Upper lobe of left lung (tissue), 6 donors: ENCODE measurements around the gene ARRB1. TPM values are rescaled to one million over a fixed set of nuclear protein-coding genes. Genes with fewer than 3 reads are reported as not detected.
"Not testable (repeated sequence)": the region's sequence is repeated elsewhere in the genome, so short reads cannot be mapped to it uniquely, and the experiment has no call there.

Experiments used
- ATAC-seq, 2 donors: fragments of 200-7000 bp; cut with Tn5 transposase; one replicate each; pipeline ENCODE4 v1.9.1; 2022; ENCODE audit warnings: mild to moderate bottlenecking in 2 of 2, moderate library complexity in 2 of 2; ENCODE audit not compliant: low FRiP score in 2 of 2
- DNase-seq, 2 donors: peaks; one replicate each; pipeline ENCODE4 v3.0.0-alpha.2; 2019 to 2020
- H3K27ac ChIP-seq, 4 donors: fragments of 200-600 bp; sonication (generic); one replicate each; pipeline ENCODE4 v1.5.1; 2016 to 2019
- H3K27me3 ChIP-seq, 4 donors: fragments of 200-600 bp; sonication (generic); one replicate each; pipeline ENCODE4 v1.5.1; 2017 to 2019
- H3K36me3 ChIP-seq, 4 donors: fragments of 200-600 bp; sonication (generic); one replicate each; pipeline ENCODE4 v1.5.1; 2016 to 2019
- H3K4me1 ChIP-seq, 4 donors: fragments of 200-600 bp; sonication (generic); one replicate each; pipeline ENCODE4 v1.5.1; 2018 to 2019
- H3K4me3 ChIP-seq, 4 donors: fragments of 200-600 bp; sonication (generic); one replicate each; pipeline ENCODE4 v1.5.1; 2017 to 2019; ENCODE audit warnings: mild to moderate bottlenecking in 2 of 4, moderate library complexity in 1 of 4
- H3K9me3 ChIP-seq, 4 donors: fragments of 200-600 bp; sonication (generic); one replicate each; pipeline ENCODE4 v1.5.1; 2018 to 2019
- EP300 ChIP-seq, 4 donors: sonication (generic); formaldehyde crosslinking; IDR thresholded peaks; one replicate each; pipeline ENCODE4 v1.5.1; 2017; ENCODE audit warnings: antibody characterized with exemption in 4 of 4, control low read depth in 2 of 4
- POLR2A ChIP-seq, 4 donors: fragments of 450-650 bp; IDR thresholded peaks; one replicate each; pipeline ENCODE4 v1.5.1; 2016 to 2017; ENCODE audit warnings: antibody characterized with exemption in 4 of 4, mild to moderate bottlenecking in 2 of 4
- POLR2AphosphoS5 ChIP-seq, 2 donors: sonication (generic); formaldehyde crosslinking; IDR thresholded peaks; one replicate each; pipeline ENCODE4 v1.5.1; 2017; ENCODE audit warnings: antibody characterized with exemption in 2 of 2
- WGBS, 2 donors: methylation state at CpG; one replicate each; pipeline ENCODE4 v1.1.5; 2017 to 2018; 5-methylcytosine and 5-hydroxymethylcytosine counted together
- total RNA-seq, 6 donors: library from RNA; depleted of rRNA in 4 of 6; stranded (reverse); fragments of >200 nt in 4 of 6; gene quantifications; one replicate each; pipeline versions ENCODE4 v1.1.0 to v1.2.1, GENCODE V29; 2016 to 2021
- TF ChIP-seq, protein P1 (sequence below), 6 experiments: fragments of 450-650 bp in 4 of 6; fragments of 200-600 bp in 2 of 6; sonication (generic) in 2 of 6; IDR thresholded peaks; one replicate each; pipeline ENCODE4 v1.5.1; 2016 to 2019; ENCODE audit warnings: antibody characterized with exemption in 6 of 6
- donor health status: DM: no; HTN: no; CAD: no; lungs with moderate emphysema.
- donor health status: DM: no; HTN: yes; CAD: no; lungs with severe emphysema.

ARRB1 gene
- total RNA-seq, 6 donors from 2014 or later: 119 to 235 (median 170) TPM

DNA sequence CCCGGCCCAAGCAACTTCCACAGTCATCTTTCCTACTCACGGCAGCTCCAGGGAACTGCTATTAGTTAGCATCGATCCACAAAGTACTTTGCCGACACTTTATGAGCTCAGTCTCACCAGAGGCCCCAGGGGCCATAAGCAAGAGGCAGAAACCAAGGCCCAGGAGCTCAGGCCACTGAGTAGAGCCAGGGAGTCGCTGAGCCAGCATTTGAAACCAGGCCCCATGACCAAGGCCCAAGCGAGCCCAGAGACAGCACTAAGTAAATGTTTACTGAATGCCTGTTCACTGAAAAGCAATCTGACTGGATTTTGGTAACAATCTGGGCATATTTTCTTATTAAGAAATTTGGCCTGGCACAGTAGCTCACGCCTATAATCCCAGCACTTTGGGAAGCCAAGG is 43.3 kb downstream of the ARRB1 start:
- WGBS, 2 donors: 62 to 80% methylated on average over 6 to 7 of the region's 7 CpGs
- Histone ChIP-seq H3K4me1 (peaks cover 61 to 75% (median 67%) of the 10 kb centered on the region in 4 donors), H3K4me3 (no peak overlapping the region), H3K27ac (peak overlapping the region; percentile 21 to 88 (median 71)), H3K27me3 (no peaks in the 10 kb centered on the region), H3K36me3 (peaks cover 0 to 29% (median 8%) of the 10 kb centered on the region in 4 donors), H3K9me3 (no peaks in the 10 kb centered on the region)
- TF ChIP-seq POLR2A (IDR thresholded peaks at IDR 0.05): no peak
- no peak for TF ChIP-seq POLR2AphosphoS5 (IDR thresholded peaks at IDR 0.05)
- peak in 1 of 2 donors; percentile 66 for ATAC-seq
- DNase-seq: peak in 1 of 2 donors; percentile 42

DNA sequence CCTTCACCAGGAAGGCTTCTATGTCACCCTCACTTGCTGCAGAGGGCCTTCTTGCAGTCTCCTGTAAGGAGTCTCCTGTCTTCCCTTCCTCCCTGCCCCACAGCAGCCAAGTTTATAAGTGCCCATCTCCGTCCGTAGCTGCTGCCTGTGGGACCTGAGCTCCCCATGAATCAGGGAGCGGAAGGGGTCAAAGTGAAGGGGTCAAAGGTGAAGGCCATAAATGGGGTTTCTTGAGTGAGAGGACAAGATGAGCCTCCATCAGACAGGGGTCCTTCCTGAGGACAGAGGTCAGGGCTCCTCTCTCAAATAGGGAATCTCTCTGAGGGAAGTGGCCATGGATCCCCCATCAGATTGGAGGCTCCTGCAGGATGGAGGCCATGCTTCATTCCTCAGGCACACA is 44.4 kb downstream of the ARRB1 start:
- DNase-seq: no peak
- no peak for ATAC-seq
- peaks cover 0 to 29% (median 7%) of the 10 kb centered on the region in 4 donors for H3K36me3 ChIP-seq
- peaks cover 57 to 75% (median 60%) of the 10 kb centered on the region in 4 donors for H3K4me1 ChIP-seq
- H3K4me3 ChIP-seq: no peak overlapping the region
- H3K9me3 ChIP-seq: no peaks in the 10 kb centered on the region
- WGBS, 2 donors: 62 to 72% methylated on average over 3 of the region's 3 CpGs
- no peaks in the 10 kb centered on the region for H3K27me3 ChIP-seq
- peak overlapping the region; percentile 53 to 88 (median 71) for H3K27ac ChIP-seq
- TF ChIP-seq POLR2AphosphoS5 (IDR thresholded peaks at IDR 0.05) (no peak), POLR2A (IDR thresholded peaks at IDR 0.05) (no peak), EP300 (IDR thresholded peaks at IDR 0.05) (no peak)
- TF ChIP-seq, protein P1, sequence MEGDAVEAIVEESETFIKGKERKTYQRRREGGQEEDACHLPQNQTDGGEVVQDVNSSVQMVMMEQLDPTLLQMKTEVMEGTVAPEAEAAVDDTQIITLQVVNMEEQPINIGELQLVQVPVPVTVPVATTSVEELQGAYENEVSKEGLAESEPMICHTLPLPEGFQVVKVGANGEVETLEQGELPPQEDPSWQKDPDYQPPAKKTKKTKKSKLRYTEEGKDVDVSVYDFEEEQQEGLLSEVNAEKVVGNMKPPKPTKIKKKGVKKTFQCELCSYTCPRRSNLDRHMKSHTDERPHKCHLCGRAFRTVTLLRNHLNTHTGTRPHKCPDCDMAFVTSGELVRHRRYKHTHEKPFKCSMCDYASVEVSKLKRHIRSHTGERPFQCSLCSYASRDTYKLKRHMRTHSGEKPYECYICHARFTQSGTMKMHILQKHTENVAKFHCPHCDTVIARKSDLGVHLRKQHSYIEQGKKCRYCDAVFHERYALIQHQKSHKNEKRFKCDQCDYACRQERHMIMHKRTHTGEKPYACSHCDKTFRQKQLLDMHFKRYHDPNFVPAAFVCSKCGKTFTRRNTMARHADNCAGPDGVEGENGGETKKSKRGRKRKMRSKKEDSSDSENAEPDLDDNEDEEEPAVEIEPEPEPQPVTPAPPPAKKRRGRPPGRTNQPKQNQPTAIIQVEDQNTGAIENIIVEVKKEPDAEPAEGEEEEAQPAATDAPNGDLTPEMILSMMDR (IDR thresholded peaks at IDR 0.05): no peak

DNA sequence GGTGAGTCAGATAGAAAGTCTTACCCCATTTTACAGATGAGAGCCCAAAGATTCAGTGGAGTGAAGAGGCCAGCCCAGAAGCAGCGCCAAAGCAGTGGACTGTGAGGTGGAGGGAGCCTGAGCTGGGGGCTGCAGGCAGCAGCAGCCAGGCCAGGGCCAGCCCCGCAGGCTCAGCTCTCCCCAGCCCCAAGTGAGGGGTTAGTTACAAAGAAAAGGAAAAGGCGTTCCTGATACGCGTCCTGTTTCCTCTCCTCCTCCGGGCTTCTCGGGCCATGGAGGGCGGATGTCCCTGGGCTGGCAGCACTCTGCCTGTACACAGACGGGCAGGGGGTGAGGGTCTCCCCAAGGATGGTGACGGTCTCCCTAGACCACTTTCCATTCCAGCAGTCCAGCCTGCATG is 44.9 kb downstream of the ARRB1 start:
- H3K36me3 ChIP-seq: peaks cover 0 to 29% (median 7%) of the 10 kb centered on the region in 4 donors
- DNase-seq (no peak), ATAC-seq (no peak)
- H3K9me3 ChIP-seq: no peaks in the 10 kb centered on the region
- H3K4me1 ChIP-seq: peaks cover 57 to 75% (median 60%) of the 10 kb centered on the region in 4 donors
- H3K4me3 ChIP-seq: peak overlapping the region in 3 of 4 donors; percentile 18 to 32 (median 23)
- H3K27me3 ChIP-seq: no peaks in the 10 kb centered on the region
- WGBS, 2 donors: 71 to 75% methylated on average over 10 of the region's 10 CpGs
- no peak for TF ChIP-seq POLR2A (IDR thresholded peaks at IDR 0.05)
- no peak for TF ChIP-seq EP300 (IDR thresholded peaks at IDR 0.05)
- TF ChIP-seq, protein P1 (IDR thresholded peaks at IDR 0.05): no peak
- TF ChIP-seq POLR2AphosphoS5 (IDR thresholded peaks at IDR 0.05): no peak
- peak overlapping the region; percentile 53 to 88 (median 71) for H3K27ac ChIP-seq

DNA sequence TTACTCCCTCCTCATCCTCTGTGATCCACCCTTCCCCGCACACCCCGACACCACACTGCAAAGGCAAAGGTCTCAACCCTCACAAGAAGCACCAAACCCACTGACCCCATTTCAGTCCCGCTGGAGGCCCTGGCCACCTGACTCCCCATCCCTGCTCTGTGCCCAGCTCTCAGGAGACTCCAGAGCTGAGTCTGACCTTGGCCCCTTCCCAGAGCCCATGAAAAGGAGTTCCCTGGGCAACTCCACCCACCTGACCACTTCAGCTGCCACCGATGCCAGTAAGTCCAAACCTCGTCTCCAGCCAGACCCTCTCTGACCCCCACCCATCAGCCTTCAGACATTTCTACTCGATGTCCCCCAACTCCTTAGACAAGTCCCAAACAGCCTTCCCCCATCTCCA is 45.5 kb downstream of the ARRB1 start:
- no peaks in the 10 kb centered on the region for H3K9me3 ChIP-seq
- H3K27me3 ChIP-seq: no peaks in the 10 kb centered on the region
- H3K27ac ChIP-seq: peak overlapping the region in 3 of 4 donors; percentile 53 to 88 (median 85)
- H3K4me1 ChIP-seq: peaks cover 57 to 75% (median 60%) of the 10 kb centered on the region in 4 donors
- peak overlapping the region in 3 of 4 donors; percentile 18 to 32 (median 23) for H3K4me3 ChIP-seq
- H3K36me3 ChIP-seq: peaks cover 0 to 28% (median 7%) of the 10 kb centered on the region in 4 donors
- TF ChIP-seq POLR2AphosphoS5 (IDR thresholded peaks at IDR 0.05): no peak
- TF ChIP-seq, protein P1 (IDR thresholded peaks at IDR 0.05): no peak
- TF ChIP-seq POLR2A (IDR thresholded peaks at IDR 0.05): no peak
- no peak for TF ChIP-seq EP300 (IDR thresholded peaks at IDR 0.05)
- WGBS, 2 donors: 56 to 62% methylated on average over 6 of the region's 6 CpGs
- no peak for ATAC-seq
- DNase-seq: no peak

DNA sequence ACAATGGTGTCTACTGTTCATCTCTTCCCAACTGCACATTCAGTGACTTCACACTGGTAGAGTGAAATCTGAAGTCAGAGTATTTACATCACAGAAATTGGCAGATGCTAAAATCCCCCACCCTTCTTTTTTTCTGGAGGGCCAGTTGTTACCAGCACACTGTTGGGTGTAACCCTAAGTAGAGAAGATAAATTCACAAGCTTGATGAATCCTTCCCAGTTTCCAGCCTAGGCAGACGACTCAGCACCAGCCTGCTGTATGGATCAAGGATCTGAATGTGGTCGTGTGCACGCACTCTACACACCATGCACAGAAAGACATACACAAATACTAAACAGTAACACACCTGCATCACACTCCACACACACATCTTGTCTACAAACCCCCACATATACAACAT is 46.0 kb downstream of the ARRB1 start:
- TF ChIP-seq, protein P1 (IDR thresholded peaks at IDR 0.05): no peak
- TF ChIP-seq POLR2AphosphoS5 (IDR thresholded peaks at IDR 0.05): no peak
- no peak for TF ChIP-seq POLR2A (IDR thresholded peaks at IDR 0.05)
- TF ChIP-seq EP300 (IDR thresholded peaks at IDR 0.05): no peak
- DNase-seq: no peak
- Histone ChIP-seq H3K9me3 (no peaks in the 10 kb centered on the region), H3K36me3 (peaks cover 0 to 23% (median 7%) of the 10 kb centered on the region in 4 donors), H3K4me1 (peaks cover 52 to 72% (median 56%) of the 10 kb centered on the region in 4 donors), H3K4me3 (peak overlapping the region in 2 of 4 donors; percentile 23 to 32), H3K27ac (peak overlapping the region in 3 of 4 donors; percentile 53 to 88 (median 85)), H3K27me3 (no peaks in the 10 kb centered on the region)
- WGBS, 2 donors: 76 to 77% methylated on average over 3 of the region's 3 CpGs
- no peak for ATAC-seq

DNA sequence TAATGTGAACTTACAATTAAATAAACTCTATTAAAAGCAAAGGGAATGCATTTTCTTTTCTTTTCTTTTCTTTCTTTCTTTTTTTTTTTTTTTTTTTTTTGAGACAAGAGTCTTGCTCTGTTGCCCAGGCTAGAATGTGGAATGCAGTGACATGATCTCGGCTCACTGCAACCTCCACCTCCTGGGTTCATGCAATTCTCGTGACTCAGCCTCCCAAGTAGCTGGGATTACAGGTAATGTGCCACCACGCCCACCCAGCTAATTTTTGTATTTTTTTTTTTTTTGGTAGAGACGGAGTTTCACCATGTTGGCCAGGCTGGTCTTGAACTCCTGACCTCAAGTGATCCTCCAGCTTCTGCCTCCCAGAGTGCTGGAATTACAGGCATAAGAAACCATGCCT is 46.5 kb downstream of the ARRB1 start:
- H3K9me3 ChIP-seq, H3K27me3 ChIP-seq, DNase-seq, H3K4me3 ChIP-seq, ATAC-seq: not testable (repeated sequence)
- Histone ChIP-seq H3K36me3 (peaks cover 0 to 19% (median 7%) of the 10 kb centered on the region in 4 donors), H3K27ac (peak overlapping the region in 2 of 4 donors; percentile 85 to 88), H3K4me1 (peaks cover 50 to 68% (median 56%) of the 10 kb centered on the region in 4 donors)
- 54 to 80% methylated on average over 4 of the region's 4 CpGs for WGBS, 2 donors
